HG03066 (cell line): ENCODE measurements around the gene GCNT2.
"Not testable (repeated sequence)": the region's sequence is repeated elsewhere in the genome, so short reads cannot be mapped to it uniquely, and the experiment has no call there.

Experiments used
- ATAC-seq: cut with Tn5 transposase; IDR thresholded peaks from one replicate; pipeline ENCODE4 v1.9.1; 2021; ENCODE audit warnings: low read depth; ENCODE audit not compliant: unreplicated experiment

Gene GCNT2

GRCh38 chr6:10644225-10644624, 123.1 kb downstream of the GCNT2 start:
- ATAC-seq = no peak

DNA sequence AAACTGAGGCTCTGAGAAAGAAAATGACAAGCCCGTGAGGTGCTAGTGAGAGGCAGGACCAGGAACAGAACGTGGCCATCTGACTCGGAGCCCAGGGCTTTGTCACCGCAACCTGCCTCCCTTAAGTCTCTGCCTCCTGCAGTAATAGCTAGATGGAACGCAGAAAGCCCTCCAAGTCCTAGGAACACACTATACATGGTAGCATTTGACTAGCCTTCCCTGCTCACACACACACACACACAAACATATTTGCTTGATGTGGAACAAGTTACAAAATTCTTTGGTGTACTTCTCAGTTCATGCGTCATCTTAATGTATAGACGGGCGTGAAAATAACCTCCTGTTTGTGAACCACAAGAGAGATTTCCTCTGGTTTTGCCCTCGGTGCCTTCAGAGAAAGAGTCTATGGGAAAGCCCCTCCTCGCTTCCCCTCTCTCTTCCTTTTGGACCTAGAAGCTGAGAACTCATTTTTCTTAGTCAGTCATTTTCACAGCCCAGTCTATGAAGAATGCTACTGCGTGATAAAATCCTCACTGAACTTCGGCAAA, 134.4 kb downstream of the GCNT2 start:
- ATAC-seq = no peak

GRCh38 chr6:10658910-10659698, 138.0 kb downstream of the GCNT2 start:
- no peak for ATAC-seq

DNA sequence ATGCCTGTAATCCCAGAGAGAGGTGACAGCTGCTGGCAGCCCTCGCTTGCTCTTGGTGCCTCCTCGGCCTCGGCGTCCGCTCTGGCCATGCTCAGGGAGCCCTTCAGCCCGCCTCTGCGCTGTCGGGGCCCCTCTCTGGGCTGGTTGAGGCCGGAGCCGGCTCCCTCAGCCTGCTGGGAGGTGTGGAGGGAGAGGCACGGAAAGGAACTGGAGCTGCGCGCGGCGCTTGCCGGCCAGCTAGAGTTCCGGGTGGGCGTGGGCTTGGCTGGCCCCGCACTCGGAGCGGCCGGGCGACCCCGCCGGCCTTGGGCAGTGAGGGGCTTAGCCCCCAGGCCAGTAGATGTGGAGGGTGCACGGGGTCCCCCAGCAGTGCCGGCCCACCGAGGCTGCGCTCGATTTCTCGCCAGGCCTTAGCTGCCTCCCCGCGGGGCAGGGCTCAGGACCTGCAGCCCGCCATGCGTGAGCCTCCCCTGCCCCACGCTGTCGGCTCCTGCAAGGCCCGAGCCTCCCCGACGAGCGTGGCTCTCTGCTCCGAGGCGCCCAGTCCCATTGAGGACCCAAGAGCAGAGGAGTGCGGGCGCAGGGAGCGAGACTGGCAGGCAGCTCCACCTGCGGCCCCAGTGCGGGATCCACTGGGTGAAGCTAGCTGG, 138.7 kb downstream of the GCNT2 start:
- ATAC-seq = no peak

DNA sequence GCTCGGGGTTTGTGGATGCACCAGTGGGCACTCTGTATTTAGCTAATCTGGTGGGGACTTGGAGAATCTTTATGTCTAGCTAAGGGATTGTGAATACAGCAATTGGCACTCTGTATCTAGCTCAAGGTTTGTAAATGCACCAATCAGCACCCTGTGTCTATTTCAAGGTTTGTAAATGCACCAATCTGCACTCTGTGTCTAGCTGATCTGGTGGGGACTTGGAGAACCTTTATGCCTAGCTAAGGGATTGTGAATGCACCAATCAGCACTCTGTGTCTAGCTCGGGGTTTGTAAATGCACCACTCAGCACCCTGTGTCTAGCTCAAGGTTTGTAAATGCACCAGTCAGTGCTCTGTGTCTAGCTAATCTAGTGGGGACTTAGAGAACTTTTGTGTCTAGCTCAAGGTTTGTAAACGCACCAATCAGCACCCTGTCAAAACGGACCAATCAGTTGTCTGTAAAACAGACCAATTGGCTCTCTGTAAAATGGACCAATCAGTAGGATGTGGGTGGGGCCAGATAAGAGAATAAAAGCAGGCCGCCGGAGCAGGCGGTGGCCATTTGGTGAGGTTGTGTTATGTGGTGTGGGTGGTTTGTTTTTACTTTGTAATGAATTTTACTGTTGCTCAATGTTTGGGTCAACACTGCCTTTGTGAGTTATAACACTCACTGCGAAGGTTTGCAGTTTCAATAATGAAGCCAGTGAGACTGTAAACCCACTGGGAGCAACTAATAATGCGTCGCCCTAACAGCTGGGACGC, 139.5 kb downstream of the GCNT2 start:
- not testable (repeated sequence) for ATAC-seq

GRCh38 chr6:10662207-10662606, 141.1 kb downstream of the GCNT2 start:
- ATAC-seq = no peak

DNA sequence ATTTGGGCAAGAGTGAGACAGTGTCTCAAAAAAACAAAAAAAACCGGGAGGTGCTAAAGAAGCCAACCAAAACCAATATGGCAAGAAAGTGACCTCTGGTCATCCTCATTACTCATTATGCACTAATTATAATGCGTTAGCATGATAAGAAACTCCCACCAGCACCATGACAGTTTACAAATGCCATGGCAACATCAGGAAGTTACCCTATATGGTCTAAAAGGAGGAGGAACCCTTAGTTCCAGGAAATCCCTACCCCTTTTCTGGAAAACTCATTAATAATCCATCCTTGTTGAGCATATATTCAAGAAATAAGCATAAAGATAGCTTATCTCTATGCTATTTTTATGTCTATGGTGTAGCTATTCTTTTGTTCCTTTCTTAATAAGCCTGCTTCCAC, 141.6 kb downstream of the GCNT2 start:
- no peak for ATAC-seq

GRCh38 chr6:10665595-10665994, 144.4 kb downstream of the GCNT2 start:
- not testable (repeated sequence) for ATAC-seq

GRCh38 chr6:10668126-10668917, 147.2 kb downstream of the GCNT2 start:
- ATAC-seq = no peak

- ATAC-seq = no peak
These were observed 155.3 kb downstream of the GCNT2 start for GRCh38 chr6:10676403-10676802.

DNA sequence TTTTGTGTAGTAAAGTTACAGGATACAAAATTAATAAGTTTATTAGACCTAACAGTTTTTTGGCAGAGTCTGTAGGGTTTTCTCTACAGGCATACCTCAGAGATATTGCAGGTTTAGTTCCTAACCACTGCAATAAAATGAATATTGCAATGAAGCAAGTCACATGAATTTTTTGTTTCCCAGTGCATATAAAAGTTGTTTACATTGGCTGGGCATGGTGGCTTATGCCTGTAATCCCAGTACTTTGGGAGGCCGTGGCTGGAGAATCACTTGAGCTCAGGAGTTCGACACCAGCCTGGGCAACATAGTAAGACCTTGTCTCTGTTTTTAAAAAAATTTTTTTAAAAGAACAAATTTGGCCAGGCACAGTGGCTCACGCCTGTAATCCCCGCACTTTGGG, 157.3 kb downstream of the GCNT2 start:
- no peak for ATAC-seq
